Mesothelial cell of epicardium (in vitro differentiated cells): Measurements from ENCODE around the gene MYBPC2. TPM values are rescaled to one million over a fixed set of nuclear protein-coding genes. Genes with fewer than 3 reads are reported as not detected.

Experiments used
- DNase-seq, 2 experiments: peaks; one replicate each; pipeline ENCODE4 v3.0.0; 2021; ENCODE audit warnings: low spot score in 2 of 2; ENCODE audit not compliant: unreplicated experiment in 2 of 2
- H3K27ac Mint-ChIP-seq: 2 replicates; pipeline ENCODE4 v1.8.0; 2021; ENCODE audit warnings: mixed read lengths
- H3K27me3 Mint-ChIP-seq: 2 replicates; pipeline ENCODE4 v1.8.0; 2021; ENCODE audit warnings: low read depth, mixed read lengths
- H3K36me3 Mint-ChIP-seq: 2 replicates; pipeline ENCODE4 v1.8.0; 2021; ENCODE audit warnings: mixed read lengths
- H3K4me1 Mint-ChIP-seq: 2 replicates; pipeline ENCODE4 v1.8.0; 2021; ENCODE audit warnings: mixed read lengths
- H3K4me3 Mint-ChIP-seq: 2 replicates; pipeline ENCODE4 v1.8.0; 2021; ENCODE audit warnings: mild to moderate bottlenecking, moderate library complexity, mixed read lengths
- H3K9me3 Mint-ChIP-seq: 2 replicates; pipeline ENCODE4 v1.8.0; 2021; ENCODE audit warnings: mixed read lengths
- total RNA-seq: library from RNA; stranded (reverse); gene quantifications from 3 replicates; pipeline ENCODE4 v1.2.1, GENCODE V29; 2021
- TF ChIP-seq, protein P1 (sequence below): fragments of 200-600 bp; sonication (generic); IDR thresholded peaks from one replicate; pipeline ENCODE4 v1.5.0; 2021; ENCODE audit warnings: antibody characterized with exemption; ENCODE audit not compliant: unreplicated experiment

MYBPC2 gene
- total RNA-seq, 1 donor from 2014 or later: 1.2 TPM

DNA sequence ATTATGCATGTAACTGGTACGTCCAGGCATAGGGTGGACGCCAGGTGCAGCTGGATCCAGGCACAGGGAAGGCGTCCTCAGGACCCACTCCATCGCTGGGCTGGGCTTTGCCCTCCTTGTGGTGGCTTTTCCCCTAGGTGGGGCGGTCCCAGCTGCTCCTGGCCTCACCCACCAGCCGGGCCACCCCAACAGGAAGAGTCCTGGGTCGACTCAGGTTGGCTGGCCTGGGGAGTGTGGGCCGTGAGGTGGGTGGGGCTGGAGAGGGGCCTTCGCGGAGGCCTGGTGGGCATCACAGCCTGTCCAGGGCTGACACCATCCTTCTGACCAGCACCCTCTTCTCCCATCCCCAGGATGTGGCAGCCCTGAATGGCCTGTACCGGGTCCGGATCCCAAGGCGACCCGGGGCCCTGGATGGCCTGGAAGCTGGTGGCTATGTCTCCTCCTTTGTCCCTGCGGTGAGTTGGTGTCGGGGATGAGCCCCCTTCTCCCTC, 47.1 kb downstream of the MYBPC2 start:
- H3K4me1 Mint-ChIP-seq: peaks cover 16% of the 10 kb centered on the region
- no peaks in the 10 kb centered on the region for H3K27me3 Mint-ChIP-seq
- H3K9me3 Mint-ChIP-seq: peaks cover 6% of the 10 kb centered on the region
- no peak for DNase-seq
- TF ChIP-seq, protein P1, sequence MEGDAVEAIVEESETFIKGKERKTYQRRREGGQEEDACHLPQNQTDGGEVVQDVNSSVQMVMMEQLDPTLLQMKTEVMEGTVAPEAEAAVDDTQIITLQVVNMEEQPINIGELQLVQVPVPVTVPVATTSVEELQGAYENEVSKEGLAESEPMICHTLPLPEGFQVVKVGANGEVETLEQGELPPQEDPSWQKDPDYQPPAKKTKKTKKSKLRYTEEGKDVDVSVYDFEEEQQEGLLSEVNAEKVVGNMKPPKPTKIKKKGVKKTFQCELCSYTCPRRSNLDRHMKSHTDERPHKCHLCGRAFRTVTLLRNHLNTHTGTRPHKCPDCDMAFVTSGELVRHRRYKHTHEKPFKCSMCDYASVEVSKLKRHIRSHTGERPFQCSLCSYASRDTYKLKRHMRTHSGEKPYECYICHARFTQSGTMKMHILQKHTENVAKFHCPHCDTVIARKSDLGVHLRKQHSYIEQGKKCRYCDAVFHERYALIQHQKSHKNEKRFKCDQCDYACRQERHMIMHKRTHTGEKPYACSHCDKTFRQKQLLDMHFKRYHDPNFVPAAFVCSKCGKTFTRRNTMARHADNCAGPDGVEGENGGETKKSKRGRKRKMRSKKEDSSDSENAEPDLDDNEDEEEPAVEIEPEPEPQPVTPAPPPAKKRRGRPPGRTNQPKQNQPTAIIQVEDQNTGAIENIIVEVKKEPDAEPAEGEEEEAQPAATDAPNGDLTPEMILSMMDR: no peak
- H3K4me3 Mint-ChIP-seq: no peak overlapping the region
- H3K36me3 Mint-ChIP-seq: peaks cover 28% of the 10 kb centered on the region
- H3K27ac Mint-ChIP-seq: no peak overlapping the region

DNA sequence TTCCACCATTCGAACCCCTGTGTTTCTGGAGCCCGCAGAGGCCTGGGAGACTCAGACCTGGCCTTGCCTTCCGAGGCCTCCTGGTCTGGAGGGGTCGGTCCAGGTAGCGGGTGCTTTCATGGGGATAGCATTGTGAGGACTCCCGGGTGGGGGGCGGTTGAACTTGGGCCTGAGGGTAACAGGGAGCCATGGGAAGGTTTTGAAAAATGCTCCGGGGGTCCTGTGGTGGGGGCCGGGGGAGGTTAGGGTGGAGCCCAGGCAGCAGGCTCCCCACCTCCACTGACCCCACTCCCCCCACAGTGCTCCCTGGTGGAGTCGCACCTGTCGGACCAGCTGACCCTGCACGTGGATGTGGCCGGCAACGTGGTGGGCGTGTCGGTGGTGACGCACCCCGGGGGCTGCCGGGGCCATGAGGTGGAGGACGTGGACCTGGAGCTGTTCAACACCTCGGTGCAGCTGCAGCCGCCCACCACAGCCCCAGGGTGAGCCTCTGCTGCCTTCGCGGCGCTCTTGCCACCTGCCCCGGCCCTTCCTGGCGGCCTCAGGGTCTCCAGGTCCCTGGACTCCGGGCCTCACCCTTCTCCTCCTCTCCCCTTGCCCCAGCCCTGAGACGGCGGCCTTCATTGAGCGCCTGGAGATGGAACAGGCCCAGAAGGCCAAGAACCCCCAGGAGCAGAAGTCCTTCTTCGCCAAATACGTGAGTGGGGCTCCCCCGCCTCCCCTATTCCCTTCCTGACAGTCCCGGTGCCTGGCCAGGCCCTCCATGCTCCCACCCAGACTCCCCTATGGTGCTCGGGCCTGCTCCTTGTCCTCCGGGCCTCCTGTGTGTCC, 47.8 kb downstream of the MYBPC2 start:
- Mint-ChIP-seq H3K27me3 (no peaks in the 10 kb centered on the region), H3K4me1 (peaks cover 16% of the 10 kb centered on the region), H3K36me3 (peaks cover 30% of the 10 kb centered on the region), H3K4me3 (no peak overlapping the region), H3K27ac (no peak overlapping the region), H3K9me3 (peaks cover 6% of the 10 kb centered on the region)
- DNase-seq: no peak
- TF ChIP-seq, protein P1: no peak

DNA sequence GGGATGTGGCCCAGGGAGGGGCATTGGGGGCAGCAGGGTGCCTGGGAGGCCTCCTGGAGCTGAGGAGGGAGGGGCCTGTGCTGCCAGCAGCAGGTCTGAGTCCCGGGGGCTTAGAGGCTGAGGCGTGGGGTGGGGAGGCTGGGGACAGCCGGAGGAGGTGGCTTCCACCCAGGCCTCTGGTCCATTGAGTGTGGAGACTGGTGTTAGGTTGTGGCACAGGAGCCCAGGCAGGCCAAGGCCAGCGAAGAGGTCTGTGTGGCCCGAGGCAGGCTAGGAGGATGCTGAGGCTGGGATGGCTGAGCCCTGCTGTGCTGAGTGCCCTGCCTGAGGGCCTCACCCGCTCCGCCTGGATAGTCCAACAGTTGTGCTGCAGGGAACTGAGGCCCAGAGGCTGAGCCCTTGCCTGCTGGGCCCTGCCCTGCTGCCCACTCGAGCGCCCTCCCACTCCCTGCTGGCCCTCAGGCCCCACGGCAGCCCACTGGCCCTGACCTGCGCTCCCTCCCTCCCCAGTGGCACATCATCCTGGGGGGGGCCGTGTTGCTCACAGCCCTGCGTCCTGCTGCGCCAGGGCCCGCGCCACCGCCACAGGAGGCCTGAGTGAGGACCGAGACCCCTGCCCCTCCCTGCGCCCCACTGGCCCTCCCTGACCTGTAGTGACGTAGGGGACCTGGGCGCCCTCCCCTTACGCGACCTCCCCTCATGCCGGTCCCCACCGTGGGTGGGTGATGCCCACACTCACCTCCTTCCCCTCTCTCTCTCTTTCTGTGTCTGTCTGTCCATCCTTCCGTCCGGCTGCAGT, 48.9 kb downstream of the MYBPC2 start:
- DNase-seq: no peak
- no peak overlapping the region for H3K27ac Mint-ChIP-seq
- H3K27me3 Mint-ChIP-seq: no peaks in the 10 kb centered on the region
- H3K4me3 Mint-ChIP-seq: no peak overlapping the region
- peaks cover 6% of the 10 kb centered on the region for H3K9me3 Mint-ChIP-seq
- H3K4me1 Mint-ChIP-seq: peaks cover 13% of the 10 kb centered on the region
- H3K36me3 Mint-ChIP-seq: peaks cover 32% of the 10 kb centered on the region
- TF ChIP-seq, protein P1: no peak

DNA sequence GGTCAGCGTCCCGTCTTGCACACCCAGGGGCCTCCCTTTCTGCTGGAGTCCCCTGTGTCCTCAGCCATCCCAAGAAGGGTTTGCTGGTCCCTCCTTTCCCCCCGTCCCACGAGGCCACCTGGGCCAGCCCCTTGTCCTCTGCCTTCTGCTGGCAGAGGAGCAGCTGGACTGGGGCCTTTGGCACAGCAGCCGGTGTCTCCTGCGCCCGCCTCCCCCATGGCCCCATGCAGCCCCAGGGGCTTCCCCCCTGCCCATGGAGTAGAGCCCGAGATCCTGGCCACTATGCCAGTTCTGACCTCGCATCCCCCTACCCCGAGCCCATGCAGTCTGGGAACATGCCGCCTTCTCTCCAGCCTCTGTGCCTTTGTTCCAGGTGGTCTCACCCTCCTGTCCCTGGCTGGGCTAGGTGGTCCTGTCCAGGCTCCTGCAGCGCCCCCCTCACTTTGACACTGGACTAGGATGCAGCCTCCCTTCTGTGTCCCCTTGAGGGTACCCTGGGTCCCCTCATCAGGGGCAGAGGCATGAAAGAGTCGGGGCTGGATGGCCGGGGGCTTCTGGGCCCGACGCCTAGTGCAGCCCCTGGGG, 49.7 kb downstream of the MYBPC2 start:
- H3K27ac Mint-ChIP-seq: no peak overlapping the region
- TF ChIP-seq, protein P1: no peak
- peaks cover 26% of the 10 kb centered on the region for H3K36me3 Mint-ChIP-seq
- no peak for DNase-seq
- H3K27me3 Mint-ChIP-seq: peaks cover 6% of the 10 kb centered on the region
- no peak overlapping the region for H3K4me3 Mint-ChIP-seq
- peaks cover 6% of the 10 kb centered on the region for H3K4me1 Mint-ChIP-seq
- peaks cover 4% of the 10 kb centered on the region for H3K9me3 Mint-ChIP-seq

DNA sequence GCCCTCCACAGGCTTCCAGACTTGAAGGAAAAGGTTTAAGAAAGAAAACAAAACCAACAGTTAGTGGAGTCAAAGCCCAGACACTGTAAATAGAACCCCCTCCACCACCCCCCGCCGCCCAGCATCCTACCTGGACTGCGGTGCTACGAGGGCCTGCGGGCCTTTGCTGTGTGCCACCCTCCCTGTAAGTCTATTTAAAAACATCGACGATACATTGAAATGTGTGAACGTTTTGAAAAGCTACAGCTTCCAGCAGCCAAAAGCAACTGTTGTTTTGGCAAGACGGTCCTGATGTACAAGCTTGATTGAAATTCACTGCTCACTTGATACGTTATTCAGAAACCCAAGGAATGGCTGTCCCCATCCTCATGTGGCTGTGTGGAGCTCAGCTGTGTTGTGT, 50.2 kb downstream of the MYBPC2 start:
- Mint-ChIP-seq H3K36me3 (peaks cover 21% of the 10 kb centered on the region), H3K27me3 (peaks cover 11% of the 10 kb centered on the region), H3K4me1 (peaks cover 4% of the 10 kb centered on the region), H3K9me3 (no peaks in the 10 kb centered on the region), H3K4me3 (no peak overlapping the region), H3K27ac (no peak overlapping the region)
- TF ChIP-seq, protein P1: no peak
- no peak for DNase-seq
